Bronchial epithelial cell (primary cell): ENCODE results near the gene CLDN6. TPM values are rescaled to one million over a fixed set of nuclear protein-coding genes. Genes with fewer than 3 reads are reported as not detected.
A peak's percentile ranks its signal among the peaks of the same experiment; 100 is the strongest.

ENCODE experiments used
- DNase-seq: peaks from one replicate; pipeline ENCODE4 v3.0.0-alpha.2; 2010; ENCODE audit warnings: low read depth
- FAIRE-seq: peaks from 2 replicates; lab custom pipeline; 2011; peaks lifted over from hg19 to GRCh38; lab: Jason Lieb, UNC
- H3K27me3 ChIP-seq: 2 replicates; pipeline ENCODE4 v1.5.1; 2011; ENCODE audit warnings: low read length; ENCODE audit not compliant: control insufficient read depth, insufficient read depth
- H3K36me3 ChIP-seq: 2 replicates; pipeline ENCODE4 v1.5.1; 2011; ENCODE audit warnings: low read length; ENCODE audit not compliant: control insufficient read depth, insufficient read depth
- H3K4me3 ChIP-seq: 2 replicates; pipeline ENCODE4 v1.5.1; 2011; ENCODE audit warnings: mild to moderate bottlenecking, low read depth, low read length, control low read depth
- total RNA-seq: library from RNA; depleted of rRNA; stranded (reverse); fragments of >200 nt; gene quantifications from 2 replicates; pipeline ENCODE4 v1.2.1, GENCODE V29; 2014
- TF ChIP-seq, protein P1 (sequence below): IDR thresholded peaks from 2 replicates; pipeline ENCODE4 v1.5.1; 2011; ENCODE audit warnings: mild to moderate bottlenecking, moderate library complexity, low read length, control low read depth, inconsistent platforms; ENCODE audit not compliant: insufficient read depth, severe bottlenecking

Gene CLDN6
- total RNA-seq, 1 donor from 2014 or later = not detected

DNA sequence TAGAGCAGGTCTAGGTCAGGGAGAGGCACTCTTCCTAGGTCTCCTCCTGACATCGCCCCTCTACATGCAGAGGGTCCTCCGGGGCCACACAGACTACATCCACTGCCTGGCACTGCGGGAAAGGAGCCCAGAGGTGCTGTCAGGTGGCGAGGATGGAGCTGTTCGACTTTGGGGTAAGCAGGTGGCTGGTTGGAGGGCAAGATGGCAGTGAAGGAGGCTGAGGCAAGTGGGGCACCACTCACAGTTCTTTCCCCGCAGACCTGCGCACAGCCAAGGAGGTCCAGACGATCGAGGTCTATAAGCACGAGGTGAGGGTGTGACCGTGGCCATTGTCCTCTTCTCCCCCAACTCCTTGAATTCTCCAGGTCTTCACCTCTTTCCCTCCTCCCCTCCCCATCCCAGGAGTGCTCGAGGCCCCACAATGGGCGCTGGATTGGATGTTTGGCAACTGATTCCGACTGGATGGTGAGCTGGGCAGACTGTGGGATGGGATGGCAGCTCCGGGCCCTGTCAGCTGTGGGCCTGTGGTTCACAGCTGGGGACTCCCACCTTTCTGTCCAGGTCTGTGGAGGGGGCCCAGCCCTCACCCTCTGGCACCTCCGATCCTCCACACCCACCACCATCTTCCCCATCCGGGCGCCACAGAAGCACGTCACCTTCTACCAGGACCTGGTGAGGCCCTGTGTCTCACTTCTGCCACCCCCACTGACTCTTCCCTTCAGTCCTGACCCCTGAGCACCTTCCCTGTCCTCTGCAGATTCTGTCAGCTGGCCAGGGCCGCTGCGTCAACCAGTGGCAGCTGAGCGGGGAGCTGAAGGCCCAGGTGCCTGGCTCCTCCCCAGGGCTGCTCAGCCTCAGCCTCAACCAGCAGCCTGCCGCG lies 8.9 kb upstream of the CLDN6 start:
- FAIRE-seq (no peak), DNase-seq (no peak)
- H3K4me3 ChIP-seq = no peak overlapping the region
- peaks cover 23% of the 10 kb centered on the region for H3K36me3 ChIP-seq
- TF ChIP-seq, protein P1, sequence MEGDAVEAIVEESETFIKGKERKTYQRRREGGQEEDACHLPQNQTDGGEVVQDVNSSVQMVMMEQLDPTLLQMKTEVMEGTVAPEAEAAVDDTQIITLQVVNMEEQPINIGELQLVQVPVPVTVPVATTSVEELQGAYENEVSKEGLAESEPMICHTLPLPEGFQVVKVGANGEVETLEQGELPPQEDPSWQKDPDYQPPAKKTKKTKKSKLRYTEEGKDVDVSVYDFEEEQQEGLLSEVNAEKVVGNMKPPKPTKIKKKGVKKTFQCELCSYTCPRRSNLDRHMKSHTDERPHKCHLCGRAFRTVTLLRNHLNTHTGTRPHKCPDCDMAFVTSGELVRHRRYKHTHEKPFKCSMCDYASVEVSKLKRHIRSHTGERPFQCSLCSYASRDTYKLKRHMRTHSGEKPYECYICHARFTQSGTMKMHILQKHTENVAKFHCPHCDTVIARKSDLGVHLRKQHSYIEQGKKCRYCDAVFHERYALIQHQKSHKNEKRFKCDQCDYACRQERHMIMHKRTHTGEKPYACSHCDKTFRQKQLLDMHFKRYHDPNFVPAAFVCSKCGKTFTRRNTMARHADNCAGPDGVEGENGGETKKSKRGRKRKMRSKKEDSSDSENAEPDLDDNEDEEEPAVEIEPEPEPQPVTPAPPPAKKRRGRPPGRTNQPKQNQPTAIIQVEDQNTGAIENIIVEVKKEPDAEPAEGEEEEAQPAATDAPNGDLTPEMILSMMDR = no peak
- no peaks in the 10 kb centered on the region for H3K27me3 ChIP-seq

- peaks cover 29% of the 10 kb centered on the region for H3K36me3 ChIP-seq
- TF ChIP-seq, protein P1 = no peak
- no peak overlapping the region for H3K4me3 ChIP-seq
- no peak for DNase-seq
- no peak for FAIRE-seq
- no peaks in the 10 kb centered on the region for H3K27me3 ChIP-seq
Observed at GRCh38 chr16:3026003-3026378, 8.0 kb upstream of the CLDN6 start.

- Histone ChIP-seq H3K27me3 (no peaks in the 10 kb centered on the region), H3K36me3 (peaks cover 29% of the 10 kb centered on the region), H3K4me3 (no peak overlapping the region)
- DNase-seq (no peak), FAIRE-seq (no peak)
- TF ChIP-seq, protein P1 = no peak
Observed at GRCh38 chr16:3025032-3026002, 7.3 kb upstream of the CLDN6 start.

- H3K4me3 ChIP-seq = peak within 1 kb of the TSS; percentile 52
- peaks cover 27% of the 10 kb centered on the region for H3K36me3 ChIP-seq
- TF ChIP-seq, protein P1 = peak; percentile 7
- DNase-seq (peak; percentile 93), FAIRE-seq (no peak)
- H3K27me3 ChIP-seq = no peaks in the 10 kb centered on the region
Observed at GRCh38 chr16:3023669-3024478, 5.9 kb upstream of the CLDN6 start, which contains the start of the genes HCFC1R1 and THOC6. HCFC1R1 (minus strand) TSS chr16:3023942; CDS start chr16:3023941, 1 bp downstream. THOC6 (plus strand) TSS chr16:3024035; CDS start chr16:3024327, 292 bp downstream.

- H3K27me3 ChIP-seq = no peaks in the 10 kb centered on the region
- no peak for FAIRE-seq
- peak; percentile 89 for DNase-seq
- H3K4me3 ChIP-seq = peak overlapping the region; percentile 52
- TF ChIP-seq, protein P1 = no peak
- peaks cover 27% of the 10 kb centered on the region for H3K36me3 ChIP-seq
Observed at GRCh38 chr16:3023415-3023668, 5.4 kb upstream of the CLDN6 start.
